Left ventricle myocardium superior (tissue), 1 donor: ENCODE measurements around the gene LRP6. TPM values are rescaled to one million over a fixed set of nuclear protein-coding genes. Genes with fewer than 3 reads are reported as not detected.
"Not testable (repeated sequence)": the region's sequence is repeated elsewhere in the genome, so short reads cannot be mapped to it uniquely, and the experiment has no call there.

Source experiments
- ATAC-seq: fragments of 200-7000 bp; cut with Tn5 transposase; one replicate; pipeline ENCODE4 v1.9.1; 2020; ENCODE audit warnings: mild to moderate bottlenecking, moderate library complexity
- DNase-seq: peaks from one replicate; pipeline ENCODE4 v3.0.0-alpha.2; 2020
- intact Hi-C: fragments of 100-400 bp; cut with micrococcal nuclease; formaldehyde crosslinking; loops from one replicate; pipeline ENCODE4 v1.11.0; 2022
- long read RNA-seq: library from polyadenylated mRNA; unstranded; transcript quantifications from one replicate; pipeline ENCODE4 v2.0.0, GENCODE V29; 2021
- total RNA-seq: library from RNA; stranded (reverse); fragmentation: NEBNext Ultra II Directional; extraction: Animal tissue kit (Norgen Biotek cat#: 25700); gene quantifications from one replicate; pipeline ENCODE4 v1.2.1, GENCODE V29; 2021
- donor health status: DM: no; HTN: yes; CAD: no; lungs with severe emphysema.

LRP6 gene
- total RNA-seq = 27.3 TPM
- long read RNA-seq, partial matches to known transcripts = 3 of 12 reads
- long read RNA-seq, other reads (novel, unspliced or antisense) = 9 of 12 reads

DNA sequence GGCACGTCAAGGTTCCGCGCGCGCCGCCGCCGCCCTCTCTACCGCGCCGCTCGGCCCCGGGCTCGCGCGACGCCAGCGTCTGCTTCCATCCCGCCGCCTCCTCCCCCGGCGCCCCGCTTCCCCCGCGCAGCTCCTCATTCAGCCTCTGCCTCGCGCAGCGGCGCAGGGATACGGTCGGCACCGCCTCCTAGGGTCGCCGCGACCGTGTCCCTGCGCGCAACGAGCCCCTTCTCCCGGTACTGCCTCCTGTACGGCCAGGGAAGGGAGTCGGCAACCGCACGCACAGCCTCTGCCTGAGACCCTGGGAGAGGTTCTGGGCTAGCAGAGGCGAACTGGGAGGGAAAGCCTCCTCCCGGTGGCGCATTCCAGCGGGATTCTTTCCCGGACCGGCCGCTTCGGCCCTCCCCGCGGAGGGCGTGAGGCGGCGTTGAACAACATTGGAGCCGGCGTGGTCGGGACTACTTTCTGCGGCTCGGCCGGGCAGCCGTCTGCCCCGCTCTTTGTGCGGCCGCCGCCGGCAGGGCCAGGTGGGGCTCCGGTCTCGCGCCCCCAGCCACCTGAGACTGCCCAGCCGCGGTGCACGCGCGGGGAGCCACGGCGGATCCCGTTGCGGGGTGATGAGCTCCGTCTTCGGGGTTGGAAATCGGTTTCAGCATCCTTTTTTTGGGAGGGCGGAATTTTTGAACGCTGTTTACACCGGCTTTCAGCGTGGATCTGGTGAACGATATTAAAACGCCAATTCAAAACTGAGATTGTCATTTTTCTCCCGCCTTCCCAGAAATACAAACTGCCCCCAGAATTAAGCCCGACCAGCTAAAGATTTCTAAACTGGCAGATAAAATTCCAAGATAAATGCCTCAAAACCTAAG lies at the start of gene LRP6:
LRP6 (minus strand) TSS at position 172 of the 869 bp plus-strand sequence. CDS start 309 bp downstream, outside the sequence.
- DNase-seq (peak; percentile 95), ATAC-seq (peak; percentile 98)
- intact Hi-C loops = no loop called here

DNA sequence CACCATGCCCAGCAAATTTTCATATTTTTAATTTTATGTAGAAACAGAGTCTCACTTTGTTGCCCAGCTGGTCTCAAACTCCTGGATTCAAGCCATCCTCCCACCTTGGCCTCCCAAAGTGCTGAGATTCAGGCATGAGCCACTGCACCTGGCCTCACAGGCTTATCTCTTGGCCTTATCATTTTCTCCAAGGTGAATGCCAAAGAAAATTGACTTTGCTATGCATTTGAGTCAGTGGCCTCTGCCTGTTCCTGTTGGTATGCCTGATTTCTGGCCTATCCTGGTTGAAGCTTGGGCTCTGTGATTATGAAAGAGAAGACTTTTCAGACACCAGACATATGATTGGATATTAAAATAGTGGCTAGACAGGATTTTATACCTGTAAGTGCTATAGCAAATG lies 49.0 kb upstream of the LRP6 start:
- intact Hi-C loops = no loop called here
- no peak for ATAC-seq
- no peak for DNase-seq

DNA sequence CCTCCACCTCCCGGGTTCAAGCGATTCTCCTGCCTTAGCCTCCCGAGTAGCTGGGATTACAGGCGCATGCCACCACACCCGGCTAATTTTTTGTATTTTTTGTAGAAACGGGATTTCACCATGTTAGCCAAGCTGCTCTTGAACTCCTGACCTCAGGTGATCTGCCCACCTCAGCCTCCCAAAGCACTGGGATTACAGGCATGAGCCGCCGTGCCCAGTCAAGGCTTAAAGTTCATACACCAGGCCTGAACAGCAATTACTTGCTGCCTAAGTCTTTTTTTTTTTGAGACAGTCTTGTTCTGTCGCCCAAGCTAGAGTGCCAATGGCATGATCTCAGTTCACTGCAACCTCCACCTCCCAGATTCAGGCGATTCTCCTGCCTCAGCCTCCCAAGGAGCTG lies 43.9 kb upstream of the LRP6 start:
- DNase-seq, intact Hi-C loops, ATAC-seq: not testable (repeated sequence)

DNA sequence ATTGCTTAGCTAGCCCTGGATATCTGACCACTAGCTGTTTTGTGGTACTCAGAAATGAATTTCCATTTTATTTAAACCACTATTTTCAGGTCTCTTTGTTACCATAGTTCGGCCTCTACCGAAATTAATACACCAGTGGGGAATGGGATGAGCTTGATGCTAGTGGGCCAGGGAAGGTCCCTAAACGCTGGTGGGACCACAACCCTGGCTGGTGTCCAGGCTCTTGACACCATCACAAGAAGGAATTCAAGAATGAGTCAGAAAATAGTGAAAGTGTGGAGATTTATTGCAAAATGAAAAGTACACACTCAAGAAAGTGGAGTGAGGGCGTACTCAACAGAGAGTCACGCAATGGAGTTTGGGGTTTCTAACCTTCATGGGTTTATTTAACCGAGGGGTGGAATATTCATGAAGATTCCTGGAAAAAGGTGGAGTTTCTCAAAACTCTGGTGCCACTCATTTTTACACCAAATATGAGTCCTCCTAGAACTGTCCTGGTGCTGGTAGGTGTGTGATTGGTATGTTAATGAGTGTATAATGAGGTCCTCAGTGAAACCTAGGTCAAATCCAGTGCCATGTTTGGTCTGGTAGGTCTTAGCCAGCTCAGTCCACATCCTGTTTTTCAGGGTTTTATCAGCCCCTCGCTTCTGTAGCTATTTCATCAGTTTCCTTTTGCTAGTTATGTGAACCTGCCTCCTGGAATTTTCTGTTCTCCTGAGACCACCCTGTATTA lies 38.9 kb upstream of the LRP6 start:
- intact Hi-C loops = no loop called here
- no peak for DNase-seq
- no peak for ATAC-seq

DNA sequence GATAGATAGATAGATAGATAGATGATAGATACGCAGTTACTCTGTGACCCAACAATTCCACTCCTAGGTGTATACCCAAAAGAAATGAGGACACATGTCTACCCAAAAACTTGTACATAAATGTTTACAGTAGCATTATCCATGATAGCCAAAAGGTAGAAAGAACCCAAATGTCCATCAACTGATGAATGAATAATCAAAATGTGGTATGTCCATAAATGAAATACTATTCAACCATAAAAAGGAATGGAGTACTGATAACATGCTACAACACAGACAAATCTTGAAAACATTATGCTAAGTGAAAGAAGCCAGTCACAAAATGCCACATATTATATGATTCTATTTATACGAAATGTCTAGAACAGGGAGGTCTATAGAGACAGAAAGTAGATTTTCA lies 36.1 kb upstream of the LRP6 start:
- intact Hi-C loops = no loop called here
- DNase-seq (no peak), ATAC-seq (no peak)

DNA sequence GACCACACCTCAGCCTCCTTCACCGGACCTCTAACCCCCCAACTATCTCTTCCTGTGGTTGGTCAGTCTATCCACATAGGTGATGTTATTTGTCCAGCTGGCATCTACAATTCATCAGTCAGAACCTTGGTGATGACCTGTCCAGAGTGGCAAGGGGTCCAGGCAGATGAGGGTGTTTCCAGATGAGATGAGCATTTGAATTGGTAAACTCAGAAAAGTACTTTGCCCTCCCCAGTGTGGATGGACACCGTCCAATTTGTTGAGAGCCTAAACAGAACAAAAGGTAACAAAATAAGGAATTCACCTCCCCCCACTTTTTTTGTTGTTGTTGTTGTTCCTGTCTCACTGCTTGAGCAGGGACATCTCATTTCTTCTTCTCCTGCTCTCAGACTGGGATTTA lies 34.3 kb upstream of the LRP6 start:
- no peak for ATAC-seq
- no peak for DNase-seq
- intact Hi-C loops = no loop called here

DNA sequence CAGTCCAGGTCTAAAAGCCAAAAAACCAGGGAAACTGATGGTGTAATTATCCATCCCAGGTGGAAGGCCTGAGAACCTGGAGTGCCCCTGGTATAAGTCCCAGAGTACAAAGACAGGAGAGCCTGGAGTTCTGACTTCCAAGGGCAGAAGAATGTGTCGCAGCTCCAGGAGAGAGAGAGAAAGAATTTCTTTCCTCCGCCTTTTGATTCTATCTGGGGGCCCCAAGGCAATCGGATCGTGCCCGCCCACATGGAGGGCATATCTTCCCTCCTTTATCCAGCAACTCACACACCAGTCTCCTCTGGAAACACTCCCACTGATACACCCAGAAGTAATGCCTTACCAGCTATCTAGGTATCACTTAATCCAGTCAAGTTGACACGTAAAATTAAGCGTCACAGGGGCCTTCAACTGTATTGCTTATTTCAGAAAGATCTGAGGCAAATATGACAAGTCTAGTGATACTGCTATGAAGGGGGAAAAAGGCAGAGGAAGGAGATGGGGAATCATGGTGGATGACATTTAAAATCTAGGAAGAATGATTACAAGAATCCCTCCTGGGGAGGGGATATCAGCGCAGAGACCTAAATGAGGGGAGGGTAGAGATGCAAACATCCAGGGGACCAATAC lies 30.5 kb upstream of the LRP6 start:
- intact Hi-C loops = no loop called here
- DNase-seq (no peak), ATAC-seq (no peak)

DNA sequence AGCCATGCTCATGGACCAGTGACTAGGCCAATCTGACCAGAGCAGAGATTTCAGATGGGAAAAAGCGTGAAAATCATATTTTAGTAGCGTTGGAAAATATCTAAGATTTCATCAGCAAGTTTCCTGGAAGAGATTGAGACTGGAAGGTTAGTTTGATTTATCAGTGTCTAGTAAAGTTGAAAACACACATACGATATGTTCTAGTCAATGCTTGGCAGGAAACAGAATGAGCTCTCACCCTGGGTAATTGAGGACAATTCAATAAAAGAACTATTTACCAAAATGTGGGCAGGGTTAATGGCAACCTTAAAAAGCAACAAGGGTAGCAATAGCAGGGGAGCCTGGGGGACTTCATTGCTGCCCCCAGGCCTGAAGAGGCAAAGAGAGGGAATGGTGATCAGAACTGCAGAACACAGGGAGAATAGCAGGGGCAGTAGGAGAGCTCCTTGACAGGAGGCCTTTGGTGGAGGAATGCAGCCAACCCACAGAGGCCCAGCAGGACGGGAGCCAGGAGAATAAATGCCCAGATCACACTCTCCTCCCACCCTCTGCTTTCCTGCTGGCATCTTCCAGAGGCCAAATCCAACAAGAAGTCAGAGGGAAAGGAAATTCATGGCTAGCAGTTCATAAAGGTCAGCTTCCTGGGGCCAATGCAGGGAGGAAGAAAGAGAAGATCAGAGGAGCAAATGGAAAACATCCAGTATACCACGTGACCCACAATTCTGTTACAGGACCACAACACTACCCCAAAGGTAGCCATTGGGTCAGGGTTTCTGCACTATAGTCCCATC lies 27.6 kb upstream of the LRP6 start:
- peak; percentile 41 for ATAC-seq
- intact Hi-C loops = no loop called here
- no peak for DNase-seq

DNA sequence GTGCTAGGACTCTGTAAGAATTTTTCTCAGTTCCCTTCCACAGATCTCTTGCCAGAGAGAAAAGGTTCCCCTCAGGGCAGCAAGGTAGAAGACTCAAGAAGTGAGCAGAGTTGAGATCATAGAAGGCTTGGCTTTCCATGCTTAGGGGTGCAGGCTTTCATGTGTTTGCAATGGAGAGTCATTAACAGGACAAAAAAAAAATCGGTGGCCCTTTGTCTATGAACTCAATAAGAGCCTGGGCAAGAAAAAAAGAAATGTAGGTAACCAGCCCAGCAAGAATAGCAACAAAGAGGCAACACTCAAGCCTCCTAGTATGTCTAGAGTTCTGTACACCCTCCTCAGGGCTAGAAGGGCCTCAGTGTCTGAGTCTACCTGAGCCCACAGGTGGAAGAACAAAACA lies 23.4 kb upstream of the LRP6 start:
- DNase-seq = no peak
- ATAC-seq = no peak
- intact Hi-C loops = no loop called here

DNA sequence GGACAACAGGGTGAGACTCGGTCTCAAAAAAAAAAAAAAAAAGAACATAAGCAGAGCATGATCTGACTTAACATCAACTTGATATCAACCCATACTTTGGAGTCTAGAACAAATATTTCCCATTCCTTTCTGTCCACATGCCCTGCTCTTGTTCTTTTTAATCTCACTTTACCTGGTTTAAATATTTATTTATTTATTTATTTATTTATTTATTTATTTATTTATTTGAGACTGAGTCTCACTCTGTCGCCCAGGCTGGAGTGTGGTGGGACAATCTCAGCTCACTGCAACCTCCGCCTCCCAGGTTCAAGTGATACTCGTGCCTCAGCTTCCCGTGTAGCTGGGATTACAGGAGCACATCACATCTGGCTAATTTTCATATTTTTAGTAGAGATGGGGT lies 19.6 kb upstream of the LRP6 start:
- intact Hi-C loops = no loop called here
- DNase-seq (no peak), ATAC-seq (no peak)

DNA sequence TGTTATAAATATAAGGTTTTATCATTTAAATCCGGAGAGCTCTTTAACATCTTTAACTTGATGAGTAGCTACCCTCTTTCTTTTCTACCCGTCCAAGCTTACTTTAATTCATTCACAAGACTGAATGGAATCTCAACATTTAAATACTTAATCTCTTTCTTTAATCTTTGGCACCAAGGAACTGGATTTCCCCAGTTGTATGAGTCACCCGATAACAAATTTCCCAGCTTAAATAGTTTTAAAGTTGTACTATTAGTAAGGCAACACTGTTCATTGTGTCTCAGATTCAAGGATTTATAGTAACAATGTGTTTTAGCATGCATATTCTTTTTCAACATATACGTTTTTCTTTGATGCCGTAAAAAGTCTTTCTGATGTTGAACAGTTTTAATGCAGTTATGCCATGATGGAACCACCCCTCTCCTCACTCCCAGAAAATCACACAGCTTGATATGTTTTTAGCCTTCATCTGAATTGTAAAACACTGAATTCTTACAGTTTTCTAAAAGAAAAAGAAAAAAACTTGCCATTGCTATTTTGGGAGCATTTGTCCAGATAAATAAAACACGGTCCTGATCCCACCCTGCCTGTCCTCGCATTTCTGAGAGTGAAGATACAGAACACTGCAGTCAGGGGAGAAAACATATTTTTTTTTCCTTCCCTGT lies 16.0 kb upstream of the LRP6 start:
- peak; percentile 27 for ATAC-seq

DNA sequence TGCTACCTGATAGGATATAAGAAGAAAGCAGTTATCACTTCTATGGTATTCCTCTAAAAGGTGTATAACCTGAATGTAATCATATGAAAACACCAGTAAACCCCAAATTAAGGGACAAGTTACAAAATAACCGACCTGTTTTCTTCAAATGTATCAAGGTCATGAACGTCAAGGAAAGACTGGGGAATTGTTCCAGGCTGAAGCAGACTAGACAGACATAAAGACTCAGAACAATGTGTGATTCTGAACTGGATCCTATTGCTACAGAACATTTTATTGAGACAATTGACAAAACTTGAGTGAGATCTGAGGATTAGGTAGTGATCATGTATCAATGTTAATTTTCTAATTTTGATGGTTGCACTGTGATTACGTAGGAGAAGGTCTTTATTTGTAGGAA lies 15.4 kb upstream of the LRP6 start:
- DNase-seq (no peak), ATAC-seq (no peak)

More for the DNA sequence above, 16.0 kb upstream of the LRP6 start:
- no peak for DNase-seq
- intact Hi-C loops = no loop called here

DNA sequence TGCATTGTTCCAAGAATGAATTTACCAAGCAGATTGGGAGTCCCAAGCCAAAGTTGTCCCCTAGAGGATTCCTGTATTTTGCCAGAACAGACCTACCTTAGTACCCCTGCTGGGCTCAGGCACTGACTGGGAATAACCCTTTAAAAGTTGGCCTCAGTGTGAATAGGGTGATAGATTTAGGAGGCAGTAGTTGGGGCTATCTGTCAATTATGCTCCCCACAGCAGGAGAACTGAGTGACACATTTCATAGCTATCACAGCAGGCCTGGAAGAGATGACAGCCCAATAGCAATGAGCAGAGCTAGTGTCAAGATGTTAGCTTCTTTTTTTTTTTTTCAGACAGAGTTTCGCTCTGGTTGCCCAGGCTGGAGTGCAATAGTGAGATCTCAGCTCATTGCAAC lies 14.3 kb upstream of the LRP6 start:
- no peak for ATAC-seq
- no peak for DNase-seq
- intact Hi-C loops = no loop called here

More for the DNA sequence above, 15.4 kb upstream of the LRP6 start:
- intact Hi-C loops = no loop called here

DNA sequence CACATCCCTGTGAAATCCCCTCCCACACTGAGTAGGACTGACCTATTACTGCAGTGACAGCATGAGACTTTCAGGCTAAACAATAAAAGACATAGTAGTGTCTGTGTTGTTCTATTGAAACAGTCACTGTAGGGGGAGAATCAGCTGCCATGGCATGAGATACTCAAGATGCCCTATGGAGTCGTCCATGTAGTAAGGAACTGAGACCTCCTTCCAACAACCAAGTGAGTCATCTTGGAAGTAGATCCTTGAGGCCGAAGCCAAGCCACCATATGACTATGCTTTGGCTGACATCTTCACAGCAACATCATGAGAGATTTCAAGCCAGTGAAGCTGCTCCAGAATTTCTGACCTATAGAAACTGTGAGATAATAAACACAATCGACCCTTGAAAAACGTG lies 12.1 kb upstream of the LRP6 start:
- DNase-seq (no peak), ATAC-seq (no peak)
- intact Hi-C loops = no loop called here

DNA sequence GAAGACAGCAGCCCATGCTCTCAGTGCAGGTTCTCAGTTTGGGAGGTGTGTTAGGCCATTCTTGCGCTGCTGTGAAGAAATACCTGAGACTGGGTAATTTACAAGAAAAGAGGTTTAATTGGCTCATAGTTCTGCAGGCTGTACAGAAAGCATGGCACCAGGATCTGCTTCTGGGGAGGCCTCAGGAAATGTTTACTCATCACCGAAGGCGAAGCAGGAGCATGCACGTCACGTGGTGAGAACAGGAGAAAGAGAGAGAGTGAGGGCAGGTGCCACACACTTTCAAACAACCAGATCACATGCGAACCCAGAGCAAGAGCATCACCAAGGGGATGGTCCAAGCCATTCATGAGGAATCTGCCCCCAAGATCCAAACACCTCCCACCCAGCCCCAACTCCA lies 9.0 kb upstream of the LRP6 start:
- intact Hi-C loops = no loop called here
- no peak for ATAC-seq
- no peak for DNase-seq

DNA sequence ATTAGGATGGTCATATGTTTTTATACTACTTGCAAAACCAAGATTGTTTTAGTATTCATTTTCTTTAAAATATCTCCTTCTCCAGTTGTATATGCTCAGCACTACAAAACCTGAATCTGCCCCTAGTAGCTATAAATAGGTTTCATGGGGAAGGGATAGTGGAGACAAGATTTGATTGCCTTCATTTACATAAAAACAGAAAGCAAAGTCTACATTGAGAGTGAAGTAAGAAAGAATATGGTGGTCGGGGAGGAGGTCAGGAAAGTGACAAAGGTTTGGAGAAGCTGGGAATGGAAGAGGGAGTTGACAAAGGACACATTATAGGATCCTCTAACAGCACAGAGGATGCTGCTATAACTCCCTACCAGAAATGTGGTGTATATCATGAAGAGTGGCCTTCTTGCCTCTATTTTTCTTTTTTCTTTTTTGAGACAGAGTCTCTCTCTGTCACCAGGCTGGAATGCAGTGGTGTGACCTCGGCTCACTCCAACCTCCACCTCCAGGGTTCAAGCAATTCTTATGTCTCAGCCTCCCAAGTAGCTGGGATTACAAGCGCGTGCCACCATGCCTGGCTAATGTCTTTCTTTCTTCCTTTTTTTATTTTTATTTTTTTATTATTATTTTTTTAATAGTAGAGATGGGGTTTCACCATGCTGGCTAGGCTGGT lies 6.6 kb upstream of the LRP6 start:
- DNase-seq = no peak
- intact Hi-C loops = no loop called here
- ATAC-seq = no peak

DNA sequence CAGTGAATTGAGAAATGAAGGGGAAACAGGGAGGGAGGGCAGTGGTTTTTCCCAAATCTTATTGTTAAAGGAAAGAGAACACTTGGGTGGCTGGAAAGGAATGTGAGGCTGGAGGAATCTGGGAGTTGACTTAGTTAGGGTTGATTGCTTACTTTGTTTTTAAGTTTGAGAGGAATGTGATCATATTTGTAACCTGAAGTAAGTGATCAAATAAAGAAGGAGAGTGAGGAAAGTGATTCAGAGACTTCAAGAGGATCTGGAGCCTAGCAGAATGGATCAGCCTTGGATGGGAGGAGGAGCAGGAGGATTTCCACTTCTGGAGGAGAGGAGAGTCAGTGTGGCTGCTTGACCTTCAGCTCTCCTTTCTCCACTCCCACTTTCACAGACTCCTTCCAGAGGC lies 6.0 kb upstream of the LRP6 start:
- intact Hi-C loops = no loop called here
- no peak for ATAC-seq

DNA sequence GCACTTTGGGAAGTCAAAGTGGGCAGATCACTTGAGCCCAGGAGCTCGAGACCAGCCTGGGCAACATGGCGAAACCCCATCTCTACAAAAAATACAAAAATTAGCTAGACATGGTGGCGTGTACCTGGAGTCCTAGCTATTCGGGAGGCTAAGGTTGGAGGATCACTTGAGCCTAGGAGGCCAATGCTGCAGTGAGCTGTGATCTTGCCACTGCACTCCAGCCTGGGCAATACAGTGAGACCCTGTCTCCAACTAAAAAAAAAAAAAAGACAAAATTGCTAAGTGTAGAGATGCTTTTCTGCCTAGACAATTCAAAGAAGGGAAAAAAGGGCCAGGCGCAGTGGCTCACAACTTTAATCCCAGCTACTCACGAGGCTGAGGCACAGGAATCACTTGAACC lies 3.4 kb upstream of the LRP6 start:
- ATAC-seq (no peak), DNase-seq (no peak)
- intact Hi-C loops = no loop called here

More for the DNA sequence above, 6.0 kb upstream of the LRP6 start:
- no peak for DNase-seq
